Measurements from ENCODE around the gene PPP1R15A. TPM values are rescaled to one million over a fixed set of nuclear protein-coding genes. Genes with fewer than 3 reads are reported as not detected.
"Not testable (repeated sequence)": the region's sequence is repeated elsewhere in the genome, so short reads cannot be mapped to it uniquely, and the experiment has no call there.

Gene PPP1R15A
- total RNA-seq, 2 experiments from 2014 or later: 49.7 to 52.0 TPM

- Mint-ChIP-seq H3K4me3 (no peak overlapping the region), H3K27ac (no peak overlapping the region), H3K27me3 (no peaks in the 10 kb centered on the region), H3K9me3 (no peaks in the 10 kb centered on the region), H3K36me3 (peaks cover 43% of the 10 kb centered on the region), H3K4me1 (ENCODE audit: low read depth) (peaks cover 17% of the 10 kb centered on the region)
- intact Hi-C loops (cut with micrococcal nuclease): no loop called here
- DNase-seq: no peak
- CTCF ChIA-PET: no interaction called here
- POLR2A ChIA-PET: no interaction called here
Measured at GRCh38 chr19:48905664-48906063, 33.4 kb downstream of the PPP1R15A start.

DNA sequence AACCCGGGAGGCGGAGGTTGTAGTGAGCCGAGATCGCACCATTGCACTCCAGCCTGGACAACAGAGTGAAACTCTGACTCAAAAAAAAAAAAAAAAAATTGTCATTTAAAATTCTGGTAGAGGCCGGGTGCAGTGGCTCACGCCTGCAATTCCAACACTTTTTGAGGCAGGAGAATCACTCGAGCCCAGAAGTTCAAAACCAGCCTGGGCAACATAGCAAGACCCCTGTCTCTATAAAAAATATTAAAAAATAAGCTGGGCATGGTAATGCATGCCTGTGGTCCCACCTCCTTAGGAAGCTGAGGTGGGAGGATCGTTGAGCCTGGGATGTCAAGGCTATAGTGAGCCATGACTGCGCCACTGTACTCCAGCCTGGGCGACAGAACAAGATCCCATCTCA, 34.1 kb downstream of the PPP1R15A start:
- ChIA-PET POLR2A (no interaction called here), CTCF (interaction anchor here (0.6 kb wide), 1 partner anchor 211 kb away, joined by 3 read pairs; no protein-coding TSS in a partner anchor)
- intact Hi-C loops (cut with micrococcal nuclease): no loop called here
- no peaks in the 10 kb centered on the region for H3K27me3 Mint-ChIP-seq
- no peaks in the 10 kb centered on the region for H3K9me3 Mint-ChIP-seq
- peaks cover 44% of the 10 kb centered on the region for H3K36me3 Mint-ChIP-seq
- no peak overlapping the region for H3K27ac Mint-ChIP-seq
- H3K4me3 Mint-ChIP-seq: no peak overlapping the region
- H3K4me1 Mint-ChIP-seq (ENCODE audit: low read depth): peaks cover 12% of the 10 kb centered on the region
- DNase-seq: no peak

DNA sequence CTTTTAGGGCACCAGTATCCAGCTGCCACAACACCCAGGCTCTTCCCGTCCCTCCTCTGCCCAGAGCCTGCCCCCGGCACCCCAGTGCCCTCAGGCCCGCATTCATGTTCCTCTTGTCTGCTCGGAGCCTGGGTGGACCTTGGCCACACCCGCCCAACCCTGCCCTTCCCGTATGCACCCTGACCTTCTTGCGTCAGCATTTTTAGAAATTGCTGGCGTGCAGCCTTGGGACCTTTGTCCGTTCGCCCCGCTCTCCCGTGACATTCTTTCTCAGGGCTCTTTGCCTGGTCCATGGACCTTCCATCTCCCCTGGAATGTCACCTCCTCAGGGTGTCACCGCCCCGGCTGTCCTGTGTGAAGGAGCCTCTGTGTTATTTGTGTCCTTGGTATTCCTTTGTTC, 35.5 kb downstream of the PPP1R15A start:
- peaks cover under 1% of the 10 kb centered on the region for H3K4me1 Mint-ChIP-seq (ENCODE audit: low read depth)
- H3K4me3 Mint-ChIP-seq: no peak overlapping the region
- no peaks in the 10 kb centered on the region for H3K9me3 Mint-ChIP-seq
- DNase-seq: no peak
- H3K36me3 Mint-ChIP-seq: peaks cover 46% of the 10 kb centered on the region
- no peak overlapping the region for H3K27ac Mint-ChIP-seq
- POLR2A ChIA-PET: no interaction called here
- no peaks in the 10 kb centered on the region for H3K27me3 Mint-ChIP-seq
- CTCF ChIA-PET: no interaction called here
- intact Hi-C loops (cut with micrococcal nuclease): no loop called here

- intact Hi-C loops (cut with micrococcal nuclease); H3K9me3 Mint-ChIP-seq; POLR2A ChIA-PET; DNase-seq; H3K27ac Mint-ChIP-seq; CTCF ChIA-PET; H3K4me1 Mint-ChIP-seq (ENCODE audit: low read depth); H3K27me3 Mint-ChIP-seq; H3K4me3 Mint-ChIP-seq: not testable (repeated sequence)
- H3K36me3 Mint-ChIP-seq: peaks cover 54% of the 10 kb centered on the region
Measured at GRCh38 chr19:48909424-48910077, 37.3 kb downstream of the PPP1R15A start.

DNA sequence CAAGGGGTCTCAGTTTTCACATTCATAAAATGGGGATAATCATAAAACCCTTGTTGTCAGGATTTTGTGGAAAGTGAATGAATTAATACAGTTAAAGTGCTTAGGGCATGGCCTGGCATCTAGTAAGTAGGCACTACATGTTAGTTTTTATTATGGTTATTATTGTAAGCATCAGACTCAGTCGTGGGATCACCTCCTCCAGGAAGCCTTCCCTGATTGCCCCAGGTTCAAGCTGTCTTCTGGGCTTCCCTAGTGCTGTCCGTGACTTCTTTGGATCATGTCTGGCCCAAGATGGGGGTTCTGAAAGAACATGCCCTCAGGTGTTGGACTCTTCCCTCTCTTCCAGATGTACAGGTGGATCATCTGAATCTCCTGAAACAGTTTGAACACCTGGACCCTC, 38.6 kb downstream of the PPP1R15A start:
- H3K9me3 Mint-ChIP-seq: no peaks in the 10 kb centered on the region
- no peak overlapping the region for H3K27ac Mint-ChIP-seq
- H3K4me1 Mint-ChIP-seq (ENCODE audit: low read depth): no peaks in the 10 kb centered on the region
- POLR2A ChIA-PET: interaction anchor here (0.5 kb wide), 1 partner anchor 35 kb away, joined by 3 read pairs; no protein-coding TSS in a partner anchor
- CTCF ChIA-PET: interaction anchor here (0.9 to 1.0 kb wide), 2 partner anchors 59 to 123 kb away, joined by 3 to 4 read pairs; no protein-coding TSS in a partner anchor
- H3K36me3 Mint-ChIP-seq: peaks cover 47% of the 10 kb centered on the region
- H3K4me3 Mint-ChIP-seq: no peak overlapping the region
- intact Hi-C loops (cut with micrococcal nuclease): no loop called here
- H3K27me3 Mint-ChIP-seq: no peaks in the 10 kb centered on the region
- DNase-seq: no peak

DNA sequence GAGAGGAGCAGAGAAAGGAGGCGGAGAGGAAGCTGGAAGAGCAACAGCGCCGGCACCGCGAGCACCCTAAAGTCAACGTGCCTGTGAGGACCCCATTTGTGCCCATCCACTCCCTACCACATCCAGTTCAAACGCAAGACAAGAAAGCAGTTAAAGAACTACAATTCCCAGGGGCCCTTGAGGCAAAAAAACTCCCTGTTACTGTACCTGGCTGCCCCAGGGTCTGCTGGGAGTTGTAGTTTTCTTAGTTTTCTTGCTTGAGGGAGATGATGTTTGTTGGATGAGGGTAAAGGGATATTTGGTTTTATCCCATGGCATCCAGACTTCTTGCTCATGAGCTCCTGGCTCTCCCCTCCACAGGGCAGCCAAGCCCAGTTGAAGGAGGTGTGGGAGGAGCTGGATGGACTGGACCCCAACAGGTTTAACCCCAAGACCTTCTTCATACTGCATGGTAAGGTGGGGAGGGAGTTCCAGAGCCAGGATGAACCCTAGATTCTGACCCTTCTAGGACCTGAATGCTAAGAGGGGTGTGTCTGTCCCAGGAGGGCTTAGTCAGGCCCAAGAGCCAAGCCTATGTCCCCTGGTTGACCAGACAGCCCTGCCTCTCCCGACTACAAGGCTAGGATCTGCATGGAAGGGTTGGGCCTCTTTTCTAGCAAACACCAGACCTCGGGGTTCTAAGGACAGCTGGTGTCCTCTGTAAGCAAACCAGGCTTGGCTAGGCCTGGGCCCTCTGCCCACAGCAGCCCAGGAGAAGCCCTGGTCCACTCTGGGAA, 41.1 kb downstream of the PPP1R15A start:
- Mint-ChIP-seq H3K4me1 (ENCODE audit: low read depth) (no peaks in the 10 kb centered on the region), H3K9me3 (no peaks in the 10 kb centered on the region), H3K36me3 (peaks cover 44% of the 10 kb centered on the region), H3K4me3 (no peak overlapping the region), H3K27ac (no peak overlapping the region), H3K27me3 (no peaks in the 10 kb centered on the region)
- CTCF ChIA-PET: interaction anchor here (0.6 to 0.7 kb wide), 2 partner anchors 10 to 77 kb away, joined by 3 read pairs; partner anchors contain the start of gene HSD17B14
- POLR2A ChIA-PET: no interaction called here
- no peak for DNase-seq
- intact Hi-C loops (cut with micrococcal nuclease): no loop called here

GRCh38 chr19:48914181-48914580, 42.0 kb downstream of the PPP1R15A start:
- H3K36me3 Mint-ChIP-seq: peaks cover 52% of the 10 kb centered on the region
- no peak overlapping the region for H3K27ac Mint-ChIP-seq
- no peaks in the 10 kb centered on the region for H3K27me3 Mint-ChIP-seq
- intact Hi-C loops (cut with micrococcal nuclease): no loop called here
- no peaks in the 10 kb centered on the region for H3K4me1 Mint-ChIP-seq (ENCODE audit: low read depth)
- DNase-seq: no peak
- POLR2A ChIA-PET: no interaction called here
- H3K4me3 Mint-ChIP-seq: no peak overlapping the region
- H3K9me3 Mint-ChIP-seq: no peaks in the 10 kb centered on the region
- CTCF ChIA-PET: interaction anchor here (0.6 to 1.1 kb wide), 3 partner anchors 9 to 285 kb away, joined by 3 to 4 read pairs (median 3); partner anchors contain the start of genes GYS1 and RUVBL2

- H3K4me1 Mint-ChIP-seq (ENCODE audit: low read depth): no peaks in the 10 kb centered on the region
- H3K27me3 Mint-ChIP-seq: no peaks in the 10 kb centered on the region
- intact Hi-C loops (cut with micrococcal nuclease): no loop called here
- CTCF ChIA-PET: no interaction called here
- H3K4me3 Mint-ChIP-seq: no peak overlapping the region
- POLR2A ChIA-PET: no interaction called here
- H3K36me3 Mint-ChIP-seq: peaks cover 42% of the 10 kb centered on the region
- no peak for DNase-seq
- H3K9me3 Mint-ChIP-seq: no peaks in the 10 kb centered on the region
- no peak overlapping the region for H3K27ac Mint-ChIP-seq
Measured at GRCh38 chr19:48915757-48916156, 43.5 kb downstream of the PPP1R15A start.

DNA sequence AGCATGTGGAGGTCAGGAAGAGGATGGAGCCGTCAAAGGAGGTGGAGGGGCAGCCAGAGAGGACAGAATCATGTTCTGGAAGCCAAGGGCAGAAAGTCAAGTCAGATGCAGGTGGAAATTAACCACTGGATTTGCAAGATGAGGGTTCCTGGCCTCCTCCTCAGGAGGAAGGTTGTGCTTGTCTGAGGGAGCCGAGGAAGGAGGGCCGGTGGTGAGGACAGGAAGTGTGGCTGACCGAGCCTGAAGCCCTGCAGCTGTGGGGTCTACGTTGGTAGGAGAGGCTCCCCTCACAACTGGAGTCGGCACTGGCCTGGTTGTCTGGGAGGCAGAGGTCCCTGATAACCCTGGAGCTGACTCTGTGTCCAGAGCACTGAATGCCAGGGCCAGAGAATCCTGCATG, 45.9 kb downstream of the PPP1R15A start:
- Mint-ChIP-seq H3K4me1 (ENCODE audit: low read depth) (no peaks in the 10 kb centered on the region), H3K9me3 (no peaks in the 10 kb centered on the region), H3K27me3 (no peaks in the 10 kb centered on the region), H3K27ac (no peak overlapping the region), H3K4me3 (no peak overlapping the region), H3K36me3 (peaks cover 38% of the 10 kb centered on the region)
- no peak for DNase-seq
- POLR2A ChIA-PET: no interaction called here
- CTCF ChIA-PET: no interaction called here
- intact Hi-C loops (cut with micrococcal nuclease): no loop called here

GRCh38 chr19:48918801-48919247, 46.6 kb downstream of the PPP1R15A start:
- Mint-ChIP-seq H3K36me3 (peaks cover 38% of the 10 kb centered on the region), H3K4me3 (no peak overlapping the region), H3K27ac (no peak overlapping the region), H3K4me1 (ENCODE audit: low read depth) (no peaks in the 10 kb centered on the region), H3K27me3 (no peaks in the 10 kb centered on the region), H3K9me3 (no peaks in the 10 kb centered on the region)
- DNase-seq: peak; percentile 34
- ChIA-PET CTCF (interaction anchor here (0.7 to 1.5 kb wide), 2 partner anchors 75 to 123 kb away, joined by 3 to 5 read pairs; partner anchors contain the start of genes GYS1 and RUVBL2), POLR2A (no interaction called here)
- intact Hi-C loops (cut with micrococcal nuclease): no loop called here

GRCh38 chr19:48919271-48919670, 47.0 kb downstream of the PPP1R15A start:
- H3K27ac Mint-ChIP-seq; H3K4me1 Mint-ChIP-seq (ENCODE audit: low read depth); intact Hi-C loops (cut with micrococcal nuclease); H3K9me3 Mint-ChIP-seq; DNase-seq; H3K4me3 Mint-ChIP-seq; POLR2A ChIA-PET; H3K27me3 Mint-ChIP-seq: not testable (repeated sequence)
- peaks cover 34% of the 10 kb centered on the region for H3K36me3 Mint-ChIP-seq
- CTCF ChIA-PET: interaction anchor here (0.7 to 1.5 kb wide), 2 partner anchors 74 to 124 kb away, joined by 3 to 5 read pairs; partner anchors contain the start of genes GYS1 and RUVBL2

DNA sequence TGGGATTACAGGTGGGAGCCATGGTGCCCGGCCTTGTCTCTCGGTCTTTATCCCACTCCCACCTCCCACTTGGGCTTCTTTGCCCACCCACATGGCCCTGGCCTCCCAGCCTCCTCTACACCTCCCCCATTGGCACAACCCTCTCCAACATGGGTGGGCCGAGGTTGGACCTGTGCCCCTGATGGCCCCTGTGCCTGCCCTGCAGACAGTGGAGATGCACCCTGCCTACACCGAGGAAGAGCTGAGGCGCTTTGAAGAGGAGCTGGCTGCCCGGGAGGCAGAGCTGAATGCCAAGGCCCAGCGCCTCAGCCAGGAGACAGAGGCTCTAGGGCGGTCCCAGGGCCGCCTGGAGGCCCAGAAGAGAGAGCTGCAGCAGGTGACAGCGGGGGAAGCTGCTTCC, 48.7 kb downstream of the PPP1R15A start:
- Mint-ChIP-seq H3K27ac (no peak overlapping the region), H3K4me3 (no peak overlapping the region), H3K9me3 (no peaks in the 10 kb centered on the region), H3K4me1 (ENCODE audit: low read depth) (no peaks in the 10 kb centered on the region), H3K36me3 (peaks cover 28% of the 10 kb centered on the region), H3K27me3 (no peaks in the 10 kb centered on the region)
- ChIA-PET POLR2A (interaction anchor here (0.7 kb wide), 1 partner anchor 49 kb away, joined by 3 read pairs; the partner anchor contains the start of gene PPP1R15A), CTCF (interaction anchor here (0.6 kb wide), 1 partner anchor 74 kb away, joined by 4 read pairs; no protein-coding TSS in a partner anchor)
- intact Hi-C loops (cut with micrococcal nuclease): no loop called here
- DNase-seq: no peak

All from activated CD4-positive, alpha-beta memory T cell treated with anti-CD3 and anti-CD28 coated beads for 36 hours (primary cell).